ENCODE results near the gene LRRC27. TPM values are rescaled to one million over a fixed set of nuclear protein-coding genes. Genes with fewer than 3 reads are reported as not detected.

LRRC27 gene
- polyA plus RNA-seq, 3 donors: 3.6 to 12.8 (median 3.6) TPM

DNA sequence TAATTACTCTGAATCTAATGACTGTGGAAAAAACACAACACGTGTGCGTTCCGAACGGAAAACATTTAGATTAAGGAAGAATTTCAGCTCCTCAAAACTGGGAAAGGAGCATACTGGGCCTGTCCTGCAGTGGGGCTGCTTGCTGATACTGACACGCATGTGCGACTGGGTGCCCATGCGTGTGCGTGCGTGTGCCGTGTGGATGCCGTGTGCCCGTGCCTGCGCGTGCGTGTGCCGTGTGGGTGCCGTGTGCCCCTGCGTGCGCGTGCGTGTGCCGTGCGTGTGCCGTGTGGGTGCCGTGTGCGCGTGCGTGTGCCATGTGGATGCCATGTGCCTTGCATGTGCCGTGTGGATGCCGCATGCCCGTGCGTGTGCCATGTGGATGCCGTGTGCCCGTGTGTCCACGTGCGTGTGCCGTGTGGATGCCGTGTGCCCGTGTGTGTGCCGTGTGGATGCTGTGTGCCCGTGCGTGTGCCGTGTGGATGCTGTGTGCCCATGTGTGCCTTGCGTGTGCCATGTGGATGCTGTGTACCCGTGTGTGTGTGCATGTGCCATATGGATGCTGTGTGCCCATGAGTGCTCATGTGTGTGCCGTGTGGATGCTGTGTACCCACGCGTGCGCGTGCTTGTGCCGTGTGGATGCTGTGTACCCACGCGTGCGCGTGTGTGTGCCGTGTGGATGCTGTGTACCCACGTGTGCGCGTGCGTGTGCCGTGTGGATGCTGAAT lies 93.2 kb downstream of the LRRC27 start:
- H3K27ac ChIP-seq (ENCODE audit: low read depth in 1 of 2, low read length in 2 of 2): no peak overlapping the region
- H3K4me3 ChIP-seq (replicated peaks in 1 of 3; ENCODE audit: low read depth in 2 of 3, low read length in 3 of 3): no peak overlapping the region
- no peaks in the 10 kb centered on the region for H3K27me3 ChIP-seq (ENCODE audit: control insufficient read depth in 2 of 2, insufficient read depth in 2 of 2, low read length in 2 of 2)
- H3K9ac ChIP-seq (ENCODE audit: insufficient read depth, low read length, poor library complexity, severe bottlenecking): no peak overlapping the region
- H3K4me1 Mint-ChIP-seq: peaks cover 39% of the 10 kb centered on the region
- H3K36me3 ChIP-seq (replicated peaks in 1 of 2; ENCODE audit: control insufficient read depth in 1 of 2, insufficient read depth in 2 of 2, low read length in 2 of 2): peaks cover 0 to 6% of the 10 kb centered on the region in 2 donors
- intact Hi-C loops (cut with micrococcal nuclease): no loop called here
- no peaks in the 10 kb centered on the region for H3K9me3 Mint-ChIP-seq
- peaks cover 10% of the 10 kb centered on the region for H3K79me2 ChIP-seq (ENCODE audit: insufficient read depth, low read length)
- peaks cover 46% of the 10 kb centered on the region in 2 donors for H3K4me1 ChIP-seq (ENCODE audit: control insufficient read depth in 1 of 2, insufficient read depth in 2 of 2, low read length in 2 of 2)
- peak overlapping the region in 1 of 7 donors; percentile 52 for H3K27ac Mint-ChIP-seq
- peaks cover 0 to 2% of the 10 kb centered on the region in 2 donors for H3K36me3 Mint-ChIP-seq
- H3K27me3 Mint-ChIP-seq (ENCODE audit: low read depth in 3 of 3): no peaks in the 10 kb centered on the region
- TF ChIP-seq, protein P1, sequence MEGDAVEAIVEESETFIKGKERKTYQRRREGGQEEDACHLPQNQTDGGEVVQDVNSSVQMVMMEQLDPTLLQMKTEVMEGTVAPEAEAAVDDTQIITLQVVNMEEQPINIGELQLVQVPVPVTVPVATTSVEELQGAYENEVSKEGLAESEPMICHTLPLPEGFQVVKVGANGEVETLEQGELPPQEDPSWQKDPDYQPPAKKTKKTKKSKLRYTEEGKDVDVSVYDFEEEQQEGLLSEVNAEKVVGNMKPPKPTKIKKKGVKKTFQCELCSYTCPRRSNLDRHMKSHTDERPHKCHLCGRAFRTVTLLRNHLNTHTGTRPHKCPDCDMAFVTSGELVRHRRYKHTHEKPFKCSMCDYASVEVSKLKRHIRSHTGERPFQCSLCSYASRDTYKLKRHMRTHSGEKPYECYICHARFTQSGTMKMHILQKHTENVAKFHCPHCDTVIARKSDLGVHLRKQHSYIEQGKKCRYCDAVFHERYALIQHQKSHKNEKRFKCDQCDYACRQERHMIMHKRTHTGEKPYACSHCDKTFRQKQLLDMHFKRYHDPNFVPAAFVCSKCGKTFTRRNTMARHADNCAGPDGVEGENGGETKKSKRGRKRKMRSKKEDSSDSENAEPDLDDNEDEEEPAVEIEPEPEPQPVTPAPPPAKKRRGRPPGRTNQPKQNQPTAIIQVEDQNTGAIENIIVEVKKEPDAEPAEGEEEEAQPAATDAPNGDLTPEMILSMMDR (IDR thresholded peaks at IDR 0.05): no peak
- no peak overlapping the region for H3K4me2 ChIP-seq (replicated peaks; ENCODE audit: extremely low read depth, low read length, poor library complexity, severe bottlenecking)
- 99% methylated on average over 61 of the region's 61 CpGs for WGBS (ENCODE audit: insufficient coverage)
- no peaks in the 10 kb centered on the region for H3K9me3 ChIP-seq (replicated peaks in 1 of 2; ENCODE audit: control insufficient read depth in 1 of 2, insufficient read depth in 1 of 2, low read length in 2 of 2)
- H3K4me3 Mint-ChIP-seq: no peak overlapping the region
- DNase-seq: no peak
- H2AFZ ChIP-seq (ENCODE audit: insufficient read depth, low read depth, low read length, poor library complexity, severe bottlenecking): no peak overlapping the region
- H4K20me1 ChIP-seq (ENCODE audit: insufficient read depth, low read length): no peaks in the 10 kb centered on the region

DNA sequence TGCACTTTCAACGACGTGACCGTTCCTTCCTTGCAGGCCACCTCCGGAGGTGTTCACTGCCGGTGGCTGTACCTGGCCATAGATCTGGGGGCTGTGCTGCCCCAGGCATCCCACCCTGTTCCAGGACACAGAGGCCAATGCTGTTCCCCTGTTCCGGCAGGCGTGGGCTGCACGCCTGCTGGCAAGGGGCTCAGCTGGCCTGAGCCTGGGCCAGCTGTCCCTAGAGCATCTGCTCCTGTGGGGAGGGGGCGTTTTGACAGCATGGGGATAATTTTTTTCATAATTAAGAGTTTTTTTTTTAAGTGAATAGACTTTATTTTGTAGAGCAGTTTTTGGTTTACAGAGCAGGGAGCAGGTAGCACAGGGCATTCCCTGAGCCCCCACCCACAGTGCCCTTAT lies 93.8 kb downstream of the LRRC27 start:
- H2AFZ ChIP-seq (ENCODE audit: insufficient read depth, low read depth, low read length, poor library complexity, severe bottlenecking): no peak overlapping the region
- H3K9me3 Mint-ChIP-seq: no peaks in the 10 kb centered on the region
- peaks cover 40 to 41% of the 10 kb centered on the region in 2 donors for H3K4me1 ChIP-seq (ENCODE audit: control insufficient read depth in 1 of 2, insufficient read depth in 2 of 2, low read length in 2 of 2)
- no peaks in the 10 kb centered on the region for H3K27me3 ChIP-seq (ENCODE audit: control insufficient read depth in 2 of 2, insufficient read depth in 2 of 2, low read length in 2 of 2)
- no peaks in the 10 kb centered on the region for H3K27me3 Mint-ChIP-seq (ENCODE audit: low read depth in 3 of 3)
- H3K36me3 ChIP-seq (replicated peaks in 1 of 2; ENCODE audit: control insufficient read depth in 1 of 2, insufficient read depth in 2 of 2, low read length in 2 of 2): peaks cover 0 to 6% of the 10 kb centered on the region in 2 donors
- H3K4me3 ChIP-seq (replicated peaks in 1 of 3; ENCODE audit: low read depth in 2 of 3, low read length in 3 of 3): no peak overlapping the region
- no peak overlapping the region for H3K4me3 Mint-ChIP-seq
- intact Hi-C loops (cut with micrococcal nuclease): no loop called here
- DNase-seq: no peak
- H3K4me1 Mint-ChIP-seq: peaks cover 34% of the 10 kb centered on the region
- H3K36me3 Mint-ChIP-seq: peaks cover 0 to 2% of the 10 kb centered on the region in 2 donors
- 93% methylated on average over 7 of the region's 9 CpGs for WGBS (ENCODE audit: insufficient coverage)
- H3K27ac ChIP-seq (ENCODE audit: low read depth in 1 of 2, low read length in 2 of 2): no peak overlapping the region
- H3K9ac ChIP-seq (ENCODE audit: insufficient read depth, low read length, poor library complexity, severe bottlenecking): no peak overlapping the region
- TF ChIP-seq, protein P1 (IDR thresholded peaks at IDR 0.05): no peak
- H3K9me3 ChIP-seq (replicated peaks in 1 of 2; ENCODE audit: control insufficient read depth in 1 of 2, insufficient read depth in 1 of 2, low read length in 2 of 2): no peaks in the 10 kb centered on the region
- H4K20me1 ChIP-seq (ENCODE audit: insufficient read depth, low read length): no peaks in the 10 kb centered on the region
- peak overlapping the region in 1 of 7 donors; percentile 52 for H3K27ac Mint-ChIP-seq
- no peak overlapping the region for H3K4me2 ChIP-seq (replicated peaks; ENCODE audit: extremely low read depth, low read length, poor library complexity, severe bottlenecking)
- peaks cover 10% of the 10 kb centered on the region for H3K79me2 ChIP-seq (ENCODE audit: insufficient read depth, low read length)
